Left kidney (tissue), 2 donors: ENCODE results near the gene LMNA. TPM values are rescaled to one million over a fixed set of nuclear protein-coding genes. Genes with fewer than 3 reads are reported as not detected.

ENCODE experiments used
- DNase-seq: peaks from one replicate; pipeline ENCODE4 v3.0.0-alpha.2; 2013
- polyA plus RNA-seq: library from polyadenylated mRNA; unstranded; fragments of 120-200 nt; gene quantifications from one replicate; pipeline ENCODE4 v1.2.1, GENCODE V29; 2013; ENCODE audit not compliant: insufficient read length

The LMNA gene
- polyA plus RNA-seq, 1 donor: 74.2 TPM

DNA sequence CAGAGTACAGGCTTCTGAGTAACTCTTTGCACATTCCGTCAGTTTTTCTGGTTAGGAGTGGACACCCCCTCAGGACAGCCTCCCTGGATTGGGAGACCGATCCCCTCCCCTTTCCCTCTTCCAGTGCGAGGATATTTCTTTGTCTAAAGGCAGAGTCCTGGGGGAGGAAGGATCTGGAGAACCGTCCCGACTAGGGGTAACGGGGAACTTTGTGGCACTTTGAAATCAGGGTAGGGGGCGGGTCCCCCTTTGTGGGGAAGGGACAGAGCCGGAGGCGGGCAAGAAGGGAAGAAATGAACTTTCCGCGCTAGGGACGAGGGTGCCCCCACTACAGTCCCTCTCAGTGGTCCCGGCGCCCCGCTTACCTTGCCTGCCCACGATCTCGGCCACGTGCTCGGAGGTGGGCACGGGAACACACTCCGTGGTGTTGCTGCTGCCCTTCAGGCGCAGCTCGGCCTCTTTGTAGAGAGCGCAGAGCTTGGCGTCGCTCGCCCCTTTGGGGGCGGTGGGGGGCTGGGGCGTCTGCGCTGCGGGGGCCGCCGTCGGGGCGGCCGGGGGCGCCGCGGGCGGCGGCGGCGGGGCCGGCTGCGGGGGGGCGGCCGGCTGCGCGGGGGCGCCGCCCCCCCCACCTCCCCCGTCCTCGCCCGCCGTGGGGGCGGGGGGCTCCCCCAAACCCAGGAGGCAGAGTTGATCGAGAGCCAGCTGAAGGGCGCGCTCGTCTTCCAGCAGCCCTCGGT is 33.2 kb upstream of the LMNA start:
- no peak for DNase-seq

- DNase-seq: no peak
Measured at GRCh38 chr1:156081917-156082308, 32.6 kb upstream of the LMNA start.

GRCh38 chr1:156082309-156083091 is 32.0 kb upstream of the LMNA start, which contains the start of gene MEX3A:
Gene MEX3A (minus strand): TSS chr1:156082465. CDS start chr1:156081998, 467 bp downstream.
- DNase-seq: peak; percentile 93

GRCh38 chr1:156083800-156084790 is 30.4 kb upstream of the LMNA start:
- no peak for DNase-seq

DNA sequence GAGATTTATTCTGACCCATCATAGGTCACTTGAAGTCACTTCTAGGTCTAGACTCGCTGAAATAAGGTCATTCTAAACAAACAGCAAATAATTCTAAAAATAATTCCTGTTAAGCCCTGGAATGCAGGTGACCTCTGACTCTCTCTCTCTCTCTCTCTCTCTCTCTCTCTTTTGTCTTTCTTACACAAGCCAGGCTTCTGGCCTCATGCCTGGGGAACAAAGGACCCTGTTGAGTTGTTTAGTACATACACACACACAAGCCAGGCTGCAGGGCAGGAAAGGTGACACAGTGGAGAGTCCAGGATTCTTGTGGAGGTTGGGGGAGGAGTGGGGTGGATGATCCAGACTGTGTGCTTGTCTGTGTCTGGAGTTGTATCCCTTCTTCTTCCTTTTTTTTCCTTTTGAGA is 28.3 kb upstream of the LMNA start:
- DNase-seq: no peak

- no peak for DNase-seq
Measured at GRCh38 chr1:156089704-156090103, 24.8 kb upstream of the LMNA start.

- no peak for DNase-seq
Measured at GRCh38 chr1:156090138-156090839, 24.2 kb upstream of the LMNA start.

GRCh38 chr1:156090840-156091188 is 23.7 kb upstream of the LMNA start:
- DNase-seq: peak; percentile 84

DNA sequence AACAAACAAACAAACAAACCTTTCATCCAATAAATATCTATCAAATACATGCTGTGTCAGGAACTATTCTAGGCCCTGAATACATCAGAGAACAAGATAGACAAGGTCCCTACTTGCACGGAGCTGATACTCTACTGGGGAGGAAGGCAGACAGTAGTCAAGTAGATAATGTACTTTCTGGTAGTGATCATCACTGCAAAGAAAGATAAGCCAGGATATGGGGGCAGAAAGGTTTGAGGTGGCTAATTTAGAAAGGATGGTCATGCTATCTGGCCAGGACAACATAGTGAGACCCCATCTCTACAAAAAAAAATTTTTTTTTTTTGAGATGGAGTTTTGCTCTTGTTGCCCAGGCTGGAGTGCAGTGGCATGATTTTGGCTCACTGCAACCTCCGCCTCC is 22.9 kb upstream of the LMNA start:
- DNase-seq: no peak

- no peak for DNase-seq
Measured at GRCh38 chr1:156095906-156096508, 18.5 kb upstream of the LMNA start.

DNA sequence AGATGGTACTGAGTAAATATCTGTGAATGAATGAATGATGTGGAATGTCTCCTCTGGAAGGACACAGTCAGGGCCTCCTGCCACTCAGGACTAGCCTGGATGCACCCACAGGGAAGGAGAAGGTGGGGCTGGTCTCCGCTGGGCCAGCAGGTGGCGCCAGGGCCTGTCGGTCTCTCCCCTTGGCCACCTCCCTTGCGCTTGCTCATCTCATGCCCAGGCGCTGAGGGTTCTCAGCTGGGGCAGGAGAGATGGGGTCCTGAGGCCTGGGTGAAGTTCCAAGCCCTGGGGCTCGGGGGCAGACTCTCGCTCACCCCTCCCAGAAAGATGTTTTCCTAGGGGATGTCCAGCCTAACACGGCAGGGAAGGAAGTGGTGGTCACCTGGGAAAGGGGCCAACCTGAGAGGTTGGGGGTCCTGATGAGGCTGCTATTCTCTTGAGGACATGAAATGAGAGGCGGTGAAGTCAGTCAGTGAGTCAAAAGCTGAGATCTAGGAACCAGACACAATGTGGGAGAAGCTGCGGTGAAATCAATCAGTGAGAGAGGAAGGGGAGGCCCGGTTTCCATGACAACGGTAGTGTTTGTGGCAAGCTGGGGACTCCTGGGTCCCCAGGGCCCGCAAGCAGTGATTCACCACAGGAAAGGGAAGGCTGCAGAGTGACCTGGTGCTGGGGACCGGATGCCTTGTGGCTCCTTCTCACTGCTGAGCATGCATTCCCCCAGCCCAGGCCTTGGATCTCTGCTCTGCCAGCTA is 17.7 kb upstream of the LMNA start:
- DNase-seq: no peak

GRCh38 chr1:156097499-156098178 is 16.9 kb upstream of the LMNA start:
- no peak for DNase-seq

- DNase-seq: no peak
Measured at GRCh38 chr1:156098784-156099183, 15.7 kb upstream of the LMNA start.

GRCh38 chr1:156099282-156099681 is 15.2 kb upstream of the LMNA start:
- no peak for DNase-seq

- DNase-seq: no peak
Measured at GRCh38 chr1:156100205-156100995, 14.1 kb upstream of the LMNA start.

- DNase-seq: no peak
Measured at GRCh38 chr1:156101880-156102279, 12.6 kb upstream of the LMNA start.

- no peak for DNase-seq
Measured at GRCh38 chr1:156102633-156103511, 11.6 kb upstream of the LMNA start.

- no peak for DNase-seq
Measured at GRCh38 chr1:156103521-156103947, 11.0 kb upstream of the LMNA start.
